ENCODE data around the gene EMC6.
"Not testable (repeated sequence)": the region's sequence is repeated elsewhere in the genome, so short reads cannot be mapped to it uniquely, and the experiment has no call there.

The EMC6 gene

GRCh38 chr17:3682033-3682432 is 13.4 kb downstream of the EMC6 start:
- no peak for DNase-seq

DNA sequence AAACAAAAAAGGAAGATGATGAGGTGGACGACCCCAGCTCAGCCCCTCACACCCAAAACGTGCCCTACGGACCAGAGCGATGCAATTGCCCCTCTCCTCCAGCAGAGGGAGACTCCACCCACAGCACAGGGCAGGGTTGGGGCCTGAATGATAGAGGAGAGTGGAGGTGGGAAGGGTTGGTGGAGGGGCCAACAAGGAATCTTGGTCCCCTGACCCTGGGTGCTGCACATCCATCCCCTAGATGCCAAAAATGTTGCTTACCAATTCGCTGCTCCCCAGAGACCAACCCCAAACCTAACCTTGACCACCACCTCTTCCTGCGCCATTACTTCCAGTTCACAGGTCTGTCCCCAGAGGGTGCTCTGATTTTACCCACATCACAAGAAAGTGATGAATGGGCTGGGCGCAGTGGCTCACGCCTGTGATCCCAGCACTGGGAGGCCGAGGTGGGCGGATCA is 14.5 kb downstream of the EMC6 start:
- DNase-seq = peak; percentile 72

DNA sequence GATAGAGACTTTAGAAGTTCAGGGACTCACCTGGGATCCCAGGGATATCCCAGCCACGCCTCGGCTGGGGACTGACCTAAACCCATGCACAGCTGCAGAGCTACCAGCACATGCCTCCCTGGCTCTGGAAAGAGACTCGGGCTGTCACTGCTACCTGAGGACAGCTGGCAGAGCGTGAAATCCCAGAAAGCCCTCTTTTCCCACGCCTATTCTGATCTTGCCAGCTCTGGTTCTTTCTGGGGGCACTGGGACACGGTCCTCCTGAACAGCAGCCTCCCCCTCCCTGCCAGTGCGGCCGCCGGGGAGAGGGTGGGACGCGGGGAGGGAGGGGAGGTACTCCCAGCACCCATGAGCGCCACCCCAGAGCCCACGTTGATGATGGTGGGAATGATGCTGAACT is 16.6 kb downstream of the EMC6 start:
- no peak for DNase-seq

DNA sequence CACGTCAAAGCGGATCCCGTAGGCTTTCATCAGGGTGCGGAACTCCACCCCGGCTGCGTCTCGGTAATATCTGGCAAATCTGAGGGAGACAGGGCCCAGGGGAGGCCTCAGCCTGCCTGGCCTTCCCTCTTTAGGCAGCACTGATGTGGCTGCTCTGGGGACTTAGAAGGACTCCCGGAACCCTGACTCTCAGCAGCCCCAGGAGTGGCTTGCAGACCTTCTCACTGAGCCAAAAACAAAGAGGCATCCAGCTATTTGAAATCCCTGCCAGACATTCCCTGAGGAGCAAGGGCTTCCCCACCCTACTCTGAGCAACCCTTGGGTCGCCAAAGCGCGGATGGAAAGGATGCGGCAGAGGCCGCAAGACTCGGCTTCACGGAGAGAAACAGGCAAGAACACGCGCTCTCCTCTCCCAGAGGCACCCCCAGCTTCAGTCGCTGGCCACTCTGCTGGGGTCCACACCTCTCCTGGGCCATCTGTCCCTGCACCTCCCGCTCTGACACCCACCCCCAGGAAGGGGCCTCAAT is 19.5 kb downstream of the EMC6 start:
- no peak for DNase-seq

DNA sequence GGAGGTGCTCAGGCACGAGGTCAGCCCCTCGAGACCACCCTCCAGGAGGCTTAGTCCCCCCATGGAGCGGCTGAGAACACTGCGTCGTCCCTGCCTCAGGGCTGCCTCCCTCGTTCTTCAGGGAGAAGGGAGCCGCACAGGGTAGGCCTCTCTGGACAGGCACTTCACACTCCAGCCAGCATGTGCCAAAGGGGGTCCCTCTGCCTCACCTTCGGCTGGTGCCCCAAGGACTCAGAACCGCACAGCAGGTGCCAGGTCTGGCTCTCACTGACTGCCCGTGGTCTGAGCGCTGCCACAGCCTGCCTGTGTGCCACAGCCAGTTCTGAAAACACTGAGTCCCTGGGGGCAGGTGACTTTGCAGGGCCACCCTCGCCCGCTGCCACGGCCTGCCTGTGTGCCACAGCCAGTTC is 20.2 kb downstream of the EMC6 start:
- DNase-seq = no peak

DNA sequence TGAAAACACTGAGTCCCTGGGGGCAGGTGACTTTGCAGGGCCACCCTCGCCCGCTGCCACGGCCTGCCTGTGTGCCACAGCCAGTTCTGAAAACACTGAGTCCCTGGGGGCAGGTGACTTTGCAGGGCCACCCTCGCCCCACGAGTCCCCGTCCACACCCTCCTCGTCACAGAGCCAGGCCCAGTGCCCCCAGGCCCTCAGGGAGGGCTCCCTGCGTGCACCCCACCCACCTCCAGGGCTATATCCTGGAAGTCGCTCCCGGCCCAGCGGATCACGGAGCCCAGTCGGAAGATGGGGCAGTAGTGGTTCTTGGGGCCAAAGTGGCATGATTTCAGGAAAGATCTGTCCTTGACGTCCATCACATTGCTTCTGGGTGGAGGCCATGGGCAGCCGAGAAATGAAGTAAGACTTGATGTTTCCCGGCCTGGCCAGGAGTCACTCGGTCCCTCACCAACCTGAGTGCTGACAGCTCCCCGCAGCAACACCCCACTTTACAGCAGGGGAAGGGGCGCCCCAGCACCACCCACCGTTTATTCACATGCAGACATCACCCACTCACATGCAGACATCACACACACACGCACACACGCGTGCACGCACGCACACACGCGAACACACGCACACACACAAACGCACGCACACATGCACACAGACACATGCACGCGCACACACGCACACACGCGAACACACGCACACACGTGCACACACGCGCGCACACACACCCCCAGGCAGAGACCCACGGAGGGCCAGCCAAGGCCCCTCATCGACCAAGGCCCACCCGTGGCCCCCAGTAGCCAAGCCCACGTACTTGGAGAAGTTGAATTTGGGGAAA is 20.9 kb downstream of the EMC6 start:
- DNase-seq = no peak

GRCh38 chr17:3690094-3690715 is 21.6 kb downstream of the EMC6 start:
- DNase-seq = no peak

DNA sequence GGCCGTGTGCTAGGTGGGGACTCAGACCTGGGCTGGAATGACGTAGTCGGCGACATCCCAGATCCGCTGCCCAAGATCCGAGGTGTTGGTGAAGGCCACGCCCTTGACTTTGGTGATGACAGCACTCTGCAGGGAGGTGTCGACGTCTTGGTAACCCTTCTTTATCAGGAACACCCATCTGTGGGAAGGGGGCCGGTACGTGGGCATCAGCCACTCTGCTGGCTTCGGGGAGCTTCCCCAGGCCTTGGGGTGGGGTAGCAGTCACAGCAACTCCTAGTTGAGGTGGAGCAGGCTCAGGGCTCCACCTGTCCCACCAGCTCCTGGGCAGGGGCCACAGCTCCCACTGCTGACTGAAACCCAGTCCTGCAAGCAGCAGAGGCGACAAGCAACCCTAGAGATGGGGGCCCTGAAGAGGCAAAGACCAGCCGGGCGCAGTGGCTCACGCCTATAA is 23.0 kb downstream of the EMC6 start:
- DNase-seq = no peak

DNA sequence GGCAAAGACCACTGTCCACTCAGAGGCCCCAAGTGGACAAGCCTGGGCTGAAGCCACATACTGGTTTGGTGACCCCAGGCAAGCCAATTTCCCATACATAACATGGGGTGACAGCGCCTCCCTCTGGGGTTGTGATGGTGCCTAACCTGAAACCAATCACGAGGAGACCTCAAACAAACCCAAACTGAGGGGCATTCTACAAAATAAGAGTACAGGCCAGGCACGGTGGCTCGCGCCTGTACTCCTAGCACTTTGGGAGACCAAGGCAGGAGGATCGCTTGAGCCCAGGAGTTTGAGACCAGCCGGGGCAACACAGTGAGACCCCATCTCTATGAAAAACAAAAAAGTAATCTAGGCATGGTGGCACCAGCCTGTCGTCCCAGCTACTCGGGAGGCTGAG is 23.7 kb downstream of the EMC6 start:
- no peak for DNase-seq

DNA sequence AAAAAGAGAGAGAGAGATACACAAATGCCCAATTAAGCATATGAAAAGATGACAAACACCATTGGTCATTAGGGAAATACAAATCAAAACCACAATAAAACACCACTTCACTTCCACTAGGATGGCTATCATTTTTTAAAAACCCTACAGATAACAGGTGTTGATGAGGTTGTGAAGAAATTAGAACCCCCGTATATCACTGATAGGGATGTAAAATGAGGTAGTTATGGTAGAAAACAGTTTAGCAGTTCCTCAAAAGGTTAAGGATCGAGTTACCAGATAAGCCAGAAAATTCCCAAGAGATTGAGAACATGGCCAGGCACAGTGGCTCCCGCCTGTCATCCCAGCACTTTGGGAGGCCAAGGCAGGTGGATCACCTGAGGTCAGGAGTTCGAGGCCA is 24.5 kb downstream of the EMC6 start:
- no peak for DNase-seq

GRCh38 chr17:3693829-3694231 is 25.2 kb downstream of the EMC6 start:
- DNase-seq = peak; percentile 78

DNA sequence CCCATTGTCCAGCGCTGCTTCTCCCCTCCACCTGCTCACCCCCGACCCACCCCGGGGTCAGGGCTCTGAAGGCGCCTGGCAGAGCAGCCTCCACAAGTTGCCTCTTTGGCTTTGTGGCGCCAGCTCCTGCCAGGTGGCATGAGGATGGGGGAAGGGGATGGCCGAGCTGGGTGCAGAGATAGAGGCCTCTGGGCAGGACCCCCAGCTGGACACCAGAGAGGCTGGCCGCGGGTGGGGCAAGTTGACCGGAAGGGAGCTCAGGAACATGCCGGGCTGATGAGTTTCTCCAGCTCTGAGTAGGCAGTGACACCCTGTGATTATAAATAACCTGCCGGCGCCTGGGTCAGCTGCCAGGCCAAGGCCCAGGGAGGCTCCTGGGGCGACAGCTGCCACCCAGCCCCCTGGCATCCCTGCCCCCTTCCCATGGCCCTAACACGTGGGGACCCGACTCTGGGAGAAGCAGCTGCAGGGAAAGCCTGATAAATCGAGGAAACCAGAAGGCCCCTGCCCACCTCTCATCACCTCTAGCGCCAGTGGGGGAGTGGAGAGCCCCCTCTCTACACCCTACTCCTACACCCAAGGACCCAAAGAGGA is 26.6 kb downstream of the EMC6 start:
- peak; percentile 9 for DNase-seq

DNA sequence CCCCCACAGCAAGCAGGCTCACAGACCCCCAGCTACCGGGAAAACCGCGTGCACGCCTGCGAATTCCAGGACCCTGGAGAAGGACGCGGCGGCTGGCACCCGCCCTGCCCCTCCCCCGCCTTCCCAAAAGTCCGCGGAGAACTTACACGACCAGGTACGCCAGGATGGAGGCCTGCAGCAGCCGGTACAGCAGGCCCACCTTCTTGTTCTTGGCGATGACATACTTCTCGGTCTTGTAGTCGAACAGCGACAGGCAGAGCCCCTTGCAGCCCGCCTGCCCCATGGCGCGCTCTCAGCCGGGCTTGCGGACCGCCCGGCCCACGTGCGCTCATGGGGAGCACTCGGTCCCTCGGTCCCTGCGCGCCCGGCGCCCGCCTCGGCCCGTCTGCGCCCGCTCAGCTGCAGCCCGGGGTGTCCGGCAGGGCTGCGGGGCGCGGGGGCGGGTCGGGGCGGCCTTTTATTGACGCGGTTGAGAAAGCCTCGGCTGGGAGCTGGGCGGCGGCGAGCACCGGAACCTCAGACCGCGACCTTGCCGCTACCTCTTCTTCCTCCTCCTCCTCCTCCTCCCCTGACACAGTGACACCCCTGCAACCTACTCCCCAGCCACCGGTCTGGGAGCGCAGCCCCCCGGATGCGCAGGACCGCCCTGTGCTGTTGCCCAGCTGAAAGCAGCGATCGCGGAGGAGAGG is 27.3 kb downstream of the EMC6 start, which contains the start of gene P2RX5:
TSS of gene P2RX5 (minus strand) at position 433 of the 689 bp plus-strand sequence. CDS start at position 283, 150 bp downstream.
- DNase-seq = peak; percentile 31

DNA sequence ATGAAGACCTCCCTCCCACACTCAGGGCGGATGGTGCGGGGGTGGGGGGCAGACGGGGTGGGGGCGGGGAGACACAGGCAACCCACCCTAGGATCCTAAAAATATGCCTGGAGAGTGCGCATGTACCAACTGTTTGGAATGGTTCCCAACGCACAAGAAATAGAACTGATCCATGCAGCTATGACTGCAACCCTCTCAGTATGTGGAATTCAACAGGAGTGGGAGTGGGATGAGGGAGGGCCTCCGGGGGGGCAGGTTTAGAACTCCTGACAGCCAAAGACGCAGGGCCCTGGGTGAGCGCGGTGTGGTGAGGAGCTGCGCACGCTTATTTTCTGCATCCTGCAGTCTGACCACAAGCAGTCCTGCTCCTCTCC is 28.5 kb downstream of the EMC6 start:
- DNase-seq = no peak

DNA sequence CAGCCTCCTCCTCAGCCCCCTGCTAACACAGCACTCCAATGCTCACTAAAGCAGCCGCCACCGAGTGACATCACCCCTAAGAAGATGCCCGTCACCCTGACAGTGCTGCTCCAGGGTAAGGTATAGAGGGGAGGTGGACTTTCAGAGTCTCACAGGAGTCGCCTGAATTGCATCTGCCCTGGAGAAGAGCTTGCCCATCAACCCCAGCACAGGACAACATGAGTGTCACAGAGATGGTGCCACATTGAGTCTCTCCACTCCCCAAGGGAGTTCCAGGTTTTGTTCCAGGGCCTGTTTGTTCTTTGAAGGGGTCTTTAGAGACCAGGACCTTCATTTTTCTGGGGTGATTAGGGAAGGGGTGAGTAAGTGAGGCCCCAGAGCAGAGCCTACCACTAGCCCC is 29.5 kb downstream of the EMC6 start:
- DNase-seq = no peak

- DNase-seq = no peak
Observed at GRCh38 chr17:3699951-3700350, 31.3 kb downstream of the EMC6 start.

GRCh38 chr17:3702041-3702539 is 33.5 kb downstream of the EMC6 start:
- not testable (repeated sequence) for DNase-seq

DNA sequence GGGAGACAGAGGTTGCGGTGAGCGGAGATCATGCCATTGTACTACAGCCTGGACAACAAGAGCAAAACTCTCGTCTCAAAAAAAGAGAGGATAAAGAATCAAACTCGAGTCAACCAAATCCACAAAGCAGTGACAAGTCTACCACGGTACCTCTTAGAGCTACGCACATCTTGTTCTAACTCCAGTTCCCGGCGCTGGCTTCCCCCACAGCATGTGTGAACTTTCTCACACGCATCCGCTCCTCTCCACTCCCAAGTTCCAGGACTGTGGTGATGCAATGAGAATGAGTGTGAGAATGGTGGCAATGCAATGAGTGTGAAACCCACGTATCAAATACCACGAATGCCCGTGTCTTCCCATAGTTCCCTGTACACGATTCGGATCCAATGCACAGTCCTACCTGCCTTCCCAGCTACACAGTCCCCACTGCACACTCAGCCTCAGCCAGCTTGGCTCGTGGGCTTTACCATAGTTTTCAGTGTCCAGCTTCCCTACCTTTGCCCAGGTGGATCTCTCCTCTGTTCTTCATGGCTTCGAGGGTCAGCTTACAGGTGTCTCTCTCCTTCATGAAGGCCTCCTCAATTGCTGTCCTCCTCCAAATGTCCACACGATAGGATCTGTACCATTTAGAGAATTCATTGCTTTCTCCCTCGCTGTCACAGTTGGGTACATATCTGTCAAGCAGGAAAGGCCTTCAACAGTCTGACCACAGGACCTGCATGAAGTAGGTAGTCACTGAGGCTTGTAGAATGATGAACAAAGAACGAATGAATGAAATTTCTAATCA is 36.5 kb downstream of the EMC6 start:
- DNase-seq = no peak

DNA sequence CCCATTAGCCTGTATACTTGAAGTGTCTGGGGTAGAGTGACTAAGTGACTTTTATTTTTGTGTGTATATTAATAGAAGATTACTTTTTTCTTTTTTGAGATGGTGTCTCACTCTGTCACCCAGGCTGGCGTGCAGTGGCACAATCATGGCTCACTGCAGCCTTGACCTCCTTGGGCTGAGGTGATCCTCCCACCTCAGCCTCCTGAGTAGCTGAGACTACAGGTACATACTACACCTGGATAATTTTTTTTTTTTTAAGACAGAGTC is 37.0 kb downstream of the EMC6 start:
- not testable (repeated sequence) for DNase-seq

DNA sequence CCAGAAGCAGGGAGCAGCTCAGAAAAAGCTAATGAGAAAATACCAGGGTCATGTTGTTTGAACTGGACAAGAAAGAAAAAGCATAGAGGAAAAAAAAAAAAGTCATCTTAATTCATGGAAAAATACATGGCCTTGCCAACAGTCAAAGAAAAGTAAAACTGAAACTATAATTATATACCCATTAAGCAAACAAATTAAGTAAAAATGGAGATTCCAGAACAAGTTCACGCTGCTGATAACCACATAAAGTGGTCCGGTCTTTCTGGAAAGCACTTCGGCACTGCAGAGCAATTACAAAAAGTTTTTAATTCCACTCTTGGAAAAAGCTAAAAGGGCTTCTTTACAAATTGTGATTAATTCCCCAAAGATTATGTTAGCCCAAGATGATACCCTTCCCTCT is 39.8 kb downstream of the EMC6 start:
- DNase-seq = peak; percentile 17

- DNase-seq = no peak
Observed at GRCh38 chr17:3710951-3711383, 42.4 kb downstream of the EMC6 start.

GRCh38 chr17:3712811-3713463 is 44.3 kb downstream of the EMC6 start:
- DNase-seq = peak; percentile 93

Measured in OCI-M1 (cell line).